Spleen (tissue), 7 donors: ENCODE data around the gene COX6A1.

Experiments
- CTCF ChIP-seq, 11 experiments: fragments of 200-600 bp in 7 of 11; fragments of 450-650 bp in 4 of 11; sonication (generic) in 4 of 11; IDR thresholded peaks in 8 of 11; conservative IDR thresholded peaks in 3 of 11; 1 replicate in 7 of 11; 2 replicates in 4 of 11; pipeline versions ENCODE4 v1.4.0 to v1.8.0; 2016 to 2021; ENCODE audit warnings: antibody characterized with exemption in 11 of 11, inconsistent platforms in 4 of 11, mild to moderate bottlenecking in 1 of 11
- POLR2AphosphoS5 ChIP-seq, 3 donors: sonication (generic); formaldehyde crosslinking; IDR thresholded peaks; one replicate each; pipeline ENCODE4 v1.5.1; 2017; ENCODE audit warnings: antibody characterized with exemption in 3 of 3
- donor health status: DM: no; HTN: no; CAD: no; lungs with moderate emphysema.
- donor health status: DM: no; HTN: no; CAD: no.
- donor health status: DM: no; HTN: no; CAD: no.

- TF ChIP-seq POLR2AphosphoS5 (IDR thresholded peaks at IDR 0.05) = no peak
- TF ChIP-seq CTCF (IDR thresholded peaks at IDR 0.05 in 8 of 11, conservative IDR thresholded peaks at IDR 0.05 in 3 of 11) = no peak
Measured at GRCh38 chr12:120432772-120433525, 5.0 kb upstream of the COX6A1 start.
